Left ventricle myocardium inferior (tissue), 1 donor: ENCODE results near the gene COL4A2. TPM values are rescaled to one million over a fixed set of nuclear protein-coding genes. Genes with fewer than 3 reads are reported as not detected.

ENCODE experiments used
- DNase-seq: peaks from one replicate; pipeline ENCODE4 v3.0.0-alpha.2; 2020
- H3K27ac ChIP-seq: fragments of 200-600 bp; replicated peaks from 2 replicates; pipeline ENCODE4 v1.8.0; 2021
- H3K27me3 ChIP-seq: fragments of 200-600 bp; 2 replicates; pipeline ENCODE4 v1.8.0; 2021; ENCODE audit warnings: low read depth
- H3K36me3 ChIP-seq: fragments of 200-600 bp; 2 replicates; pipeline ENCODE4 v1.8.0; 2021
- H3K4me1 ChIP-seq: fragments of 200-600 bp; 2 replicates; pipeline ENCODE4 v1.8.0; 2021
- H3K4me3 ChIP-seq: fragments of 200-600 bp; 2 replicates; pipeline ENCODE4 v1.8.0; 2021; ENCODE audit warnings: mild to moderate bottlenecking, moderate library complexity
- H3K9me3 ChIP-seq: fragments of 200-600 bp; replicated peaks from 2 replicates; pipeline ENCODE4 v1.8.0; 2021
- intact Hi-C: fragments of 100-400 bp; cut with micrococcal nuclease; formaldehyde crosslinking; loops from one replicate; pipeline ENCODE4 v1.11.0; 2022
- total RNA-seq: library from RNA; stranded (reverse); fragmentation: NEBNext Ultra II Directional; extraction: Animal tissue kit (Norgen Biotek cat#: 25700); gene quantifications from one replicate; pipeline ENCODE4 v1.2.1, GENCODE V29; 2021
- TF ChIP-seq, protein P1 (sequence below): fragments of 200-600 bp; IDR thresholded peaks from 2 replicates; pipeline ENCODE4 v1.8.0; 2021; ENCODE audit warnings: antibody characterized with exemption, mild to moderate bottlenecking, borderline replicate concordance
- donor health status: DM: no; HTN: yes; CAD: no; lungs with severe emphysema.

The COL4A2 gene
- total RNA-seq, 1 donor from 2014 or later = 117 TPM

- DNase-seq = no peak
- H3K36me3 ChIP-seq = peaks cover 84% of the 10 kb centered on the region
- no peaks in the 10 kb centered on the region for H3K27me3 ChIP-seq
- no peak overlapping the region for H3K27ac ChIP-seq
- TF ChIP-seq, protein P1, sequence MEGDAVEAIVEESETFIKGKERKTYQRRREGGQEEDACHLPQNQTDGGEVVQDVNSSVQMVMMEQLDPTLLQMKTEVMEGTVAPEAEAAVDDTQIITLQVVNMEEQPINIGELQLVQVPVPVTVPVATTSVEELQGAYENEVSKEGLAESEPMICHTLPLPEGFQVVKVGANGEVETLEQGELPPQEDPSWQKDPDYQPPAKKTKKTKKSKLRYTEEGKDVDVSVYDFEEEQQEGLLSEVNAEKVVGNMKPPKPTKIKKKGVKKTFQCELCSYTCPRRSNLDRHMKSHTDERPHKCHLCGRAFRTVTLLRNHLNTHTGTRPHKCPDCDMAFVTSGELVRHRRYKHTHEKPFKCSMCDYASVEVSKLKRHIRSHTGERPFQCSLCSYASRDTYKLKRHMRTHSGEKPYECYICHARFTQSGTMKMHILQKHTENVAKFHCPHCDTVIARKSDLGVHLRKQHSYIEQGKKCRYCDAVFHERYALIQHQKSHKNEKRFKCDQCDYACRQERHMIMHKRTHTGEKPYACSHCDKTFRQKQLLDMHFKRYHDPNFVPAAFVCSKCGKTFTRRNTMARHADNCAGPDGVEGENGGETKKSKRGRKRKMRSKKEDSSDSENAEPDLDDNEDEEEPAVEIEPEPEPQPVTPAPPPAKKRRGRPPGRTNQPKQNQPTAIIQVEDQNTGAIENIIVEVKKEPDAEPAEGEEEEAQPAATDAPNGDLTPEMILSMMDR = no peak
- H3K9me3 ChIP-seq = no peaks in the 10 kb centered on the region
- no peak overlapping the region for H3K4me3 ChIP-seq
- intact Hi-C loops = no loop called here
- H3K4me1 ChIP-seq = peaks cover 29% of the 10 kb centered on the region
These were observed 134.1 kb downstream of the COL4A2 start for GRCh38 chr13:110440946-110441731.

- Histone ChIP-seq H3K4me1 (peaks cover 17% of the 10 kb centered on the region), H3K27ac (peak overlapping the region; percentile 19), H3K27me3 (no peaks in the 10 kb centered on the region), H3K36me3 (peaks cover 84% of the 10 kb centered on the region), H3K9me3 (no peaks in the 10 kb centered on the region), H3K4me3 (no peak overlapping the region)
- intact Hi-C loops = no loop called here
- DNase-seq = no peak
- TF ChIP-seq, protein P1 = no peak
These were observed 136.0 kb downstream of the COL4A2 start for GRCh38 chr13:110442930-110443621.

DNA sequence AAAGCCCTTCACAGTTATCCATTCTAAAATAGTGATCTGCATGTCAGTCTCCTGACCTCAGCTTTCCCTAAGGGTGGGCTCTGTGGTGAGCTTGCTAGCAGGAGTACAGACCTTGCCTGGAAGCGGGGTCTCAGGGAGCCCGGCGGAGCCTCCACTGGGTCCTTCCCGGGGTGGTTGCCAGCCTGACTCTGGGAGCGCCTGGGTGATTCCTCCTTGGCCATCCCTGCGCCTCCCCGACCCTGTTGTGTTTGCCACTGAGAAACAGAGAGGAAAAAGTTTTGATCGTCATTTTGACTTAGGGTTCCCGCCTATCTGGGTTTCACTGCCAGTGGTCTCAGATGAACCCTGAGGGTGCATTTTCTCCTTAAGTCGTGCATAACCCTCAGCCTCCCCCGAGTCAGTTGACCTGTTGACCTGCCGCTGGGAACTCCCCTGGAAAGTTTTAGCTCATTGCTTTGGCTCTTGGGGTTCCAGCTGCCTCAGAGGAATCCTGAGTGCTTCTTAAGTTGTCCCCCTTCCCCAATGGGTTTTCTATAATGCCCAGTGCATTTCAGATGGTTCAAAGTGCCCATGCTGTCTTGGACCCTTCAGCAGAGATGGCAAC lies 136.6 kb downstream of the COL4A2 start:
- intact Hi-C loops = no loop called here
- no peak for DNase-seq
- TF ChIP-seq, protein P1 = no peak
- Histone ChIP-seq H3K9me3 (no peaks in the 10 kb centered on the region), H3K27ac (peak overlapping the region; percentile 19), H3K27me3 (no peaks in the 10 kb centered on the region), H3K4me1 (peaks cover 17% of the 10 kb centered on the region), H3K4me3 (no peak overlapping the region), H3K36me3 (peaks cover 84% of the 10 kb centered on the region)

DNA sequence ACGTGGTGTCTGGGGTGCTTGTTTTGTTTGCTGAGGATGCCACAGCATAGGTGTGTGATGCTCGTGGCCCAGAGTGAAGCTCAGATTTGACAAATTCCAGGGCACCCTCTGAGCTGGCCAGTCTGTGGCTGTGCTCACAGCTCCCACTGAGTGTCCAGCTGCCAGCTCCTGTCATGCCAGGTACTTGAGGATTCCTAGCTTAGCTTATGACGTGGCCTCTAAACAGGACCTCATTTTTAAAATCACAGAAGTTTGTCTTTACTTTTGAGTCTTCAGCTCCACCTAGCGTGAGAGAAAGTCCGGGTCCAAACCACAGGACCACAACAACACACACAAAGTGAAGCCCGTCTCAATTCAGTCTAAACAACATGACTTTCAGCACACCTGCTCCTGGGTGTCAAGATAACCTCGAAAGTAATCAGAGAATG lies 137.2 kb downstream of the COL4A2 start:
- intact Hi-C loops = no loop called here
- peaks cover 84% of the 10 kb centered on the region for H3K36me3 ChIP-seq

DNA sequence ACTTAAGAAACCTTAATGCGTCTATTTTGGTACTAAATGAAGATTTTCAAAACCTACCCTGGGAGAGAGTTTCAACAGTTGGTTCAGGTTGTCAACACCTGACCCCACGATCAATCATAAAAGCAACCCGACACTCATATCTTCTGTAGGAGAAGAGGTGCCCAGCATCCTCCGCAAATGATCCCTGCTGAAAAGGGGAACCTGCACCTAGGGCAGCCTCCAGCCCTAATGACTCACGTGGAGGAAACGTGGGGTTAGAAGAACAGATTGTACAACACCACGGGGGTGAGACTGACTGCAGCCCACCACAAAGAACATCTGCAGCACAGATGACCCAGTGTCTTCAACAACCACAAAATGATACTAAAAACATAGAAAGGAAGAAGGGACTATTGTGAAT lies 138.1 kb downstream of the COL4A2 start:
- H3K4me3 ChIP-seq = no peak overlapping the region
- TF ChIP-seq, protein P1 = no peak
- H3K4me1 ChIP-seq = peaks cover 17% of the 10 kb centered on the region
- H3K27ac ChIP-seq = no peak overlapping the region
- intact Hi-C loops = no loop called here
- H3K27me3 ChIP-seq = no peaks in the 10 kb centered on the region
- no peaks in the 10 kb centered on the region for H3K9me3 ChIP-seq
- H3K36me3 ChIP-seq = peaks cover 84% of the 10 kb centered on the region
- DNase-seq = no peak

More for the DNA sequence above, 137.2 kb downstream of the COL4A2 start:
- Histone ChIP-seq H3K27me3 (no peaks in the 10 kb centered on the region), H3K4me3 (no peak overlapping the region), H3K4me1 (peaks cover 17% of the 10 kb centered on the region), H3K27ac (peak overlapping the region; percentile 19), H3K9me3 (no peaks in the 10 kb centered on the region)
- TF ChIP-seq, protein P1 = peak; percentile 54
- DNase-seq = peak; percentile 31
